Smooth muscle cell (in vitro differentiated cells): ENCODE data around the gene SH3RF3. TPM values are rescaled to one million over a fixed set of nuclear protein-coding genes. Genes with fewer than 3 reads are reported as not detected.
"Not testable (repeated sequence)": the region's sequence is repeated elsewhere in the genome, so short reads cannot be mapped to it uniquely, and the experiment has no call there.

Experiments used
- DNase-seq: peaks from one replicate; lab custom pipeline; 2025; ENCODE audit not compliant: unreplicated experiment; lab: John Stamatoyannopoulos, UW
- H2AFZ ChIP-seq: fragments of 200-600 bp; sonication (generic); 2 replicates; pipeline ENCODE4 v1.6.0; 2016; ENCODE audit warnings: antibody characterized with exemption, low read depth, mild to moderate bottlenecking
- H3F3A ChIP-seq: fragments of 200-600 bp; sonication (generic); 2 replicates; pipeline ENCODE4 v1.6.0; 2017; ENCODE audit warnings: antibody characterized with exemption, low read depth
- H3K27ac ChIP-seq: fragments of 200-600 bp; sonication (generic); 2 replicates; pipeline ENCODE4 v1.5.1; 2016; ENCODE audit warnings: low read depth, mild to moderate bottlenecking
- H3K27me3 ChIP-seq: fragments of 200-600 bp; sonication (generic); 2 replicates; pipeline ENCODE4 v1.6.1; 2016; ENCODE audit warnings: low read depth, mild to moderate bottlenecking
- H3K36me3 ChIP-seq: fragments of 200-600 bp; sonication (generic); 2 replicates; pipeline ENCODE4 v1.5.1; 2016; ENCODE audit warnings: low read depth
- H3K4me1 ChIP-seq: fragments of 200-600 bp; sonication (generic); 2 replicates; pipeline ENCODE4 v1.5.1; 2016; ENCODE audit warnings: low read depth
- H3K4me2 ChIP-seq: fragments of 200-600 bp; sonication (generic); 2 replicates; pipeline ENCODE4 v1.6.0; 2016; ENCODE audit warnings: mild to moderate bottlenecking
- H3K4me3 ChIP-seq: fragments of 200-600 bp; sonication (generic); 2 replicates; pipeline ENCODE4 v1.5.1; 2016; ENCODE audit warnings: mild to moderate bottlenecking
- H3K79me2 ChIP-seq: fragments of 200-600 bp; sonication (generic); 2 replicates; pipeline ENCODE4 v1.6.0; 2016; ENCODE audit warnings: low read depth, mild to moderate bottlenecking
- H3K9ac ChIP-seq: fragments of 200-600 bp; sonication (generic); 2 replicates; pipeline ENCODE4 v1.6.0; 2016; ENCODE audit warnings: low read depth
- H3K9me3 ChIP-seq: fragments of 200-600 bp; sonication (generic); replicated peaks from 2 replicates; pipeline ENCODE4 v1.5.1; 2016; ENCODE audit warnings: low read depth
- H4K20me1 ChIP-seq: fragments of 200-600 bp; sonication (generic); 2 replicates; pipeline ENCODE4 v1.6.0; 2016; ENCODE audit warnings: low read depth
- WGBS: methylation state at CpG from one replicate; pipeline ENCODE4 v1.1.7; 2016; ENCODE audit warnings: low lambda C conversion rate; 5-methylcytosine and 5-hydroxymethylcytosine counted together
- polyA plus RNA-seq: library from polyadenylated mRNA; unstranded; fragments of >200 nt; fragmentation: Nextera tagmentation; extraction: Ambion mirVana; gene quantifications from 2 replicates; pipeline ENCODE4 v1.2.1, GENCODE V29; 2016
- total RNA-seq: library from RNA; depleted of rRNA; stranded (reverse); fragments of >200 nt; gene quantifications from 2 replicates; pipeline ENCODE4 v1.2.3, GENCODE V29; 2014
- TF ChIP-seq, protein P1 (sequence below): fragments of 200-600 bp; sonication (generic); IDR thresholded peaks from 2 replicates; pipeline ENCODE4 v1.5.1; 2017; ENCODE audit warnings: borderline replicate concordance, mild to moderate bottlenecking, antibody characterized with exemption; ENCODE audit not compliant: insufficient read depth, poor library complexity, severe bottlenecking

Gene SH3RF3
- total and polyA plus RNA-seq, 2 experiments from 2014 or later = 6.6 to 11.8 TPM

DNA sequence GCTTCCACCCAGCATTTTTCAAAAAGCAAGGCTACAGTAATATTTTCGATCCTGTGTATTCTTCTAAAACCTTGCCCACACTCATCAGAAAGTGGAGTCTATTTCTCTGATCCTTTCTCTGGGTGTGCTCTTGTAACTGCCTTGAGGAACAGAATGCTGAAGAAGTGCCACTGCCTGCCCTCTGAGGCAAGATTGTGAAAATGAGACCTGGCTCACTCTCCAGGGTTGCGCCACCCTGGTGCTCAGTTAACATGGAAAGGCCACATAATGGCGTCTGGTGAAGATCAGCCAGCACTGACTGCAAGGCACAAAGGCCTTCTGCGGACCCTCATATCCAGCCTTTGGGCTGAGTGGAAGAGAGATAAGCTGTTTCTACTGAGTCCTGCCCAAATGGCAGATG lies 11.2 kb upstream of the SH3RF3 start:
- Histone ChIP-seq H3K27ac (no peak overlapping the region), H3K4me2 (no peak overlapping the region), H3K27me3 (peaks cover 13% of the 10 kb centered on the region), H3F3A (no peaks in the 10 kb centered on the region), H3K4me3 (no peak overlapping the region), H3K79me2 (no peaks in the 10 kb centered on the region), H3K36me3 (no peaks in the 10 kb centered on the region), H2AFZ (no peak overlapping the region), H4K20me1 (no peaks in the 10 kb centered on the region), H3K9me3 (no peaks in the 10 kb centered on the region), H3K4me1 (no peaks in the 10 kb centered on the region), H3K9ac (no peak overlapping the region)
- TF ChIP-seq, protein P1, sequence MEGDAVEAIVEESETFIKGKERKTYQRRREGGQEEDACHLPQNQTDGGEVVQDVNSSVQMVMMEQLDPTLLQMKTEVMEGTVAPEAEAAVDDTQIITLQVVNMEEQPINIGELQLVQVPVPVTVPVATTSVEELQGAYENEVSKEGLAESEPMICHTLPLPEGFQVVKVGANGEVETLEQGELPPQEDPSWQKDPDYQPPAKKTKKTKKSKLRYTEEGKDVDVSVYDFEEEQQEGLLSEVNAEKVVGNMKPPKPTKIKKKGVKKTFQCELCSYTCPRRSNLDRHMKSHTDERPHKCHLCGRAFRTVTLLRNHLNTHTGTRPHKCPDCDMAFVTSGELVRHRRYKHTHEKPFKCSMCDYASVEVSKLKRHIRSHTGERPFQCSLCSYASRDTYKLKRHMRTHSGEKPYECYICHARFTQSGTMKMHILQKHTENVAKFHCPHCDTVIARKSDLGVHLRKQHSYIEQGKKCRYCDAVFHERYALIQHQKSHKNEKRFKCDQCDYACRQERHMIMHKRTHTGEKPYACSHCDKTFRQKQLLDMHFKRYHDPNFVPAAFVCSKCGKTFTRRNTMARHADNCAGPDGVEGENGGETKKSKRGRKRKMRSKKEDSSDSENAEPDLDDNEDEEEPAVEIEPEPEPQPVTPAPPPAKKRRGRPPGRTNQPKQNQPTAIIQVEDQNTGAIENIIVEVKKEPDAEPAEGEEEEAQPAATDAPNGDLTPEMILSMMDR = no peak
- DNase-seq = no peak
- WGBS = 95% methylated on average over 4 of the region's 4 CpGs

GRCh38 chr2:109118321-109118720 lies 10.7 kb upstream of the SH3RF3 start:
- Histone ChIP-seq H4K20me1 (no peaks in the 10 kb centered on the region), H3K9ac (no peak overlapping the region), H2AFZ (no peak overlapping the region), H3K4me2 (no peak overlapping the region), H3F3A (no peaks in the 10 kb centered on the region), H3K4me3 (no peak overlapping the region), H3K27me3 (peaks cover 13% of the 10 kb centered on the region), H3K27ac (no peak overlapping the region), H3K79me2 (no peaks in the 10 kb centered on the region), H3K36me3 (no peaks in the 10 kb centered on the region), H3K9me3 (no peaks in the 10 kb centered on the region), H3K4me1 (no peaks in the 10 kb centered on the region)
- TF ChIP-seq, protein P1 = no peak
- DNase-seq = no peak
- 91% methylated on average over 9 of the region's 9 CpGs for WGBS

DNA sequence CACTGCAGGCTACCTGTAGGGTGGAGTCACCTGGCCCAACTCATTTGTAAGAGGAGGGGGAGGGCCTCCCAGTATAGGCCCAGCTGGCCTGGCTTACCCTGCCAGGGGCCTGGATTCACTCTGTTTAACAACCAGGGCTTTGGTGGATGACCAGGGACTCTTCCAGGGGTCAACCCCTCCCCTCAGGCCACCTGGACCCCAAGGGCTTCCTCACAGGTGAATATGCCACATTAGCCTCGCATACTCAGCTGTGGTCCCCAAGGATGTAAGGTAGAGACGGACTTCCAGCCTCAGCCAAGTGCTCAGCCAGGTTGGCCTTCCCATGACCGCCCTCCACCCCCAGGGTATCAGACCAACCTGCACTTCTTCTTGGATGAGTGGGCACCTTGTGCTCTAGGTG lies 8.8 kb upstream of the SH3RF3 start:
- no peak for DNase-seq
- no peak overlapping the region for H3K27ac ChIP-seq
- H3K79me2 ChIP-seq = no peaks in the 10 kb centered on the region
- TF ChIP-seq, protein P1 = no peak
- H3F3A ChIP-seq = no peaks in the 10 kb centered on the region
- no peaks in the 10 kb centered on the region for H3K36me3 ChIP-seq
- H3K9me3 ChIP-seq = no peaks in the 10 kb centered on the region
- H3K9ac ChIP-seq = no peak overlapping the region
- WGBS = 97% methylated on average over 3 of the region's 3 CpGs
- no peak overlapping the region for H3K4me3 ChIP-seq
- peaks cover 13% of the 10 kb centered on the region for H3K27me3 ChIP-seq
- H3K4me1 ChIP-seq = no peaks in the 10 kb centered on the region
- no peak overlapping the region for H3K4me2 ChIP-seq
- no peaks in the 10 kb centered on the region for H4K20me1 ChIP-seq
- no peak overlapping the region for H2AFZ ChIP-seq

- not testable (repeated sequence) for H3K9ac ChIP-seq, H4K20me1 ChIP-seq, H2AFZ ChIP-seq, H3K4me3 ChIP-seq, H3K4me2 ChIP-seq, H3K79me2 ChIP-seq, H3K9me3 ChIP-seq, H3K27ac ChIP-seq, H3K36me3 ChIP-seq, H3F3A ChIP-seq, DNase-seq, H3K4me1 ChIP-seq
- WGBS = 94% methylated on average over 10 of the region's 10 CpGs
- peaks cover 13% of the 10 kb centered on the region for H3K27me3 ChIP-seq
These were observed 8.3 kb upstream of the SH3RF3 start for GRCh38 chr2:109120686-109121085.
